GM18505 (cell line): ENCODE data around the gene TENM4.
"Not testable (repeated sequence)": the region's sequence is repeated elsewhere in the genome, so short reads cannot be mapped to it uniquely, and the experiment has no call there.

Source experiments
- ATAC-seq: cut with Tn5 transposase; IDR thresholded peaks from one replicate; pipeline ENCODE4 v1.9.1; 2021; ENCODE audit not compliant: unreplicated experiment
- POLR2A ChIP-seq: IDR thresholded peaks from 4 replicates; pipeline ENCODE4 v1.6.1; 2011; ENCODE audit warnings: borderline replicate concordance; ENCODE audit not compliant: insufficient read depth, insufficient read length; ENCODE audit errors: extremely low read depth

The TENM4 gene

GRCh38 chr11:78647986-78648875 lies 792.6 kb downstream of the TENM4 start:
- no peak for ATAC-seq
- TF ChIP-seq POLR2A = no peak

GRCh38 chr11:78647266-78647915 lies 793.4 kb downstream of the TENM4 start:
- no peak for ATAC-seq
- TF ChIP-seq POLR2A = no peak

GRCh38 chr11:78646564-78647185 lies 794.2 kb downstream of the TENM4 start:
- peak; percentile 57 for ATAC-seq
- no peak for TF ChIP-seq POLR2A

GRCh38 chr11:78645226-78646202 lies 795.3 kb downstream of the TENM4 start:
- peak; percentile 83 for ATAC-seq
- no peak for TF ChIP-seq POLR2A

GRCh38 chr11:78643676-78644056 lies 797.2 kb downstream of the TENM4 start:
- no peak for TF ChIP-seq POLR2A
- ATAC-seq = no peak

GRCh38 chr11:78642979-78643675 lies 797.7 kb downstream of the TENM4 start:
- no peak for TF ChIP-seq POLR2A
- no peak for ATAC-seq

- no peak for ATAC-seq
- no peak for TF ChIP-seq POLR2A
Observed at GRCh38 chr11:78641541-78641940, 799.3 kb downstream of the TENM4 start.

- no peak for ATAC-seq
- no peak for TF ChIP-seq POLR2A
Observed at GRCh38 chr11:78638704-78639380, 802.0 kb downstream of the TENM4 start.

- not testable (repeated sequence) for ATAC-seq
Observed at GRCh38 chr11:78637527-78637926, 803.3 kb downstream of the TENM4 start.

GRCh38 chr11:78635814-78636506 lies 804.9 kb downstream of the TENM4 start:
- no peak for ATAC-seq

More at GRCh38 chr11:78635814-78636506, 804.9 kb downstream of the TENM4 start:
- no peak for TF ChIP-seq POLR2A
